HepG2 (cell line): ENCODE results near the gene COL18A1. TPM values are rescaled to one million over a fixed set of nuclear protein-coding genes. Genes with fewer than 3 reads are reported as not detected.

Source experiments
- AGO1 ChIP-seq: fragments of 200-400 bp; formaldehyde crosslinking; IDR thresholded peaks from 2 replicates; pipeline ENCODE4 v1.6.1; 2017; ENCODE audit warnings: mild to moderate bottlenecking, low read depth, low read length, moderate library complexity; ENCODE audit not compliant: poor library complexity, severe bottlenecking
- BRD4 ChIP-seq: sonication (generic); formaldehyde crosslinking; IDR thresholded peaks from 2 replicates; pipeline ENCODE4 v1.4.0; 2020; ENCODE audit warnings: missing genetic modification reagents
- CBX5 ChIP-seq: sonication (generic); formaldehyde crosslinking; IDR thresholded peaks from 2 replicates; pipeline ENCODE4 v1.4.0; 2020; ENCODE audit warnings: missing genetic modification reagents, borderline replicate concordance
- ELF1 ChIP-seq: sonication (generic); formaldehyde crosslinking; IDR thresholded peaks from 2 replicates; pipeline ENCODE4 v1.4.0; 2020; ENCODE audit warnings: missing genetic modification reagents
- HNRNPL ChIP-seq: fragments of 200-400 bp; formaldehyde crosslinking; IDR thresholded peaks from 2 replicates; pipeline ENCODE4 v1.6.1; 2017; ENCODE audit warnings: mild to moderate bottlenecking, low read depth, low read length
- HNRNPLL ChIP-seq: fragments of 200-400 bp; formaldehyde crosslinking; IDR thresholded peaks from 2 replicates; pipeline ENCODE4 v1.6.1; 2017; ENCODE audit warnings: mild to moderate bottlenecking, low read depth, low read length; ENCODE audit not compliant: poor library complexity, severe bottlenecking
- JUND ChIP-seq: sonication (generic); formaldehyde crosslinking; IDR thresholded peaks from 2 replicates; pipeline ENCODE4 v1.8.0; 2022; ENCODE audit warnings: mild to moderate bottlenecking, missing genetic modification reagents
- KDM2A ChIP-seq: sonication (generic); formaldehyde crosslinking; IDR thresholded peaks from 2 replicates; pipeline ENCODE4 v1.4.0; 2020; ENCODE audit warnings: low read depth, missing genetic modification reagents, borderline replicate concordance
- MTF2 ChIP-seq: sonication (generic); formaldehyde crosslinking; IDR thresholded peaks from 2 replicates; pipeline ENCODE4 v1.5.0; 2020; ENCODE audit warnings: missing genetic modification reagents, borderline replicate concordance
- NFIB ChIP-seq: sonication (generic); formaldehyde crosslinking; IDR thresholded peaks from 2 replicates; pipeline ENCODE4 v1.9.0; 2021; ENCODE audit warnings: missing genetic modification reagents, mild to moderate bottlenecking, borderline replicate concordance
- POGZ ChIP-seq: sonication (generic); formaldehyde crosslinking; IDR thresholded peaks from 2 replicates; pipeline ENCODE4 v1.4.0; 2020; ENCODE audit warnings: mild to moderate bottlenecking, missing genetic modification reagents
- ZNF263 ChIP-seq: sonication (generic); formaldehyde crosslinking; IDR thresholded peaks from 2 replicates; pipeline ENCODE4 v1.4.0; 2020; ENCODE audit warnings: missing genetic modification reagents
- ZNF333 ChIP-seq: sonication (generic); formaldehyde crosslinking; IDR thresholded peaks from 2 replicates; pipeline ENCODE4 v1.4.0; 2020; ENCODE audit warnings: mild to moderate bottlenecking, missing genetic modification reagents, borderline replicate concordance
- ZNF343 ChIP-seq: sonication (generic); formaldehyde crosslinking; IDR thresholded peaks from 2 replicates; pipeline ENCODE4 v1.4.0; 2020; ENCODE audit warnings: mild to moderate bottlenecking, missing genetic modification reagents
- ZNF510 ChIP-seq: sonication (generic); formaldehyde crosslinking; IDR thresholded peaks from 2 replicates; pipeline ENCODE4 v1.4.0; 2020; ENCODE audit warnings: low read depth, mild to moderate bottlenecking, missing genetic modification reagents
- ZNF563 ChIP-seq: sonication (generic); formaldehyde crosslinking; IDR thresholded peaks from 2 replicates; pipeline ENCODE4 v1.8.0; 2022; ENCODE audit warnings: mild to moderate bottlenecking, moderate library complexity, missing genetic modification reagents
- ZNF564 ChIP-seq: sonication (generic); formaldehyde crosslinking; IDR thresholded peaks from 2 replicates; pipeline ENCODE4 v1.8.1; 2023; ENCODE audit warnings: mild to moderate bottlenecking, missing genetic modification reagents
- polyA plus RNA-seq, 8 experiments: library from polyadenylated mRNA; depleted of rRNA in 3 of 8; stranded (reverse) in 7 of 8; unstranded in 1 of 8; fragments of >200 nt; fragmentation: Illumina TruSeq in 4 of 8; extraction: Trizol in 4 of 8; gene quantifications; 2 replicates each; pipeline versions ENCODE4 v1.2.1 to v1.2.3, GENCODE V29; 2011 to 2016; ENCODE audit warnings: low read depth in 4 of 8, missing spikeins in 1 of 8, mixed read lengths in 1 of 8; ENCODE audit not compliant: insufficient read depth in 1 of 8
- total RNA-seq, 5 experiments: library from RNA; depleted of rRNA; stranded (reverse); fragments of >200 nt; fragmentation: Illumina TruSeq; extraction: Trizol; gene quantifications; 2 replicates each; pipeline ENCODE4 v1.2.3, GENCODE V29; 2016; ENCODE audit warnings: low read depth in 1 of 5
- TF ChIP-seq, protein P1 (sequence below): sonication (generic); formaldehyde crosslinking; IDR thresholded peaks from 2 replicates; pipeline ENCODE4 v1.8.0; 2022; ENCODE audit warnings: mild to moderate bottlenecking, missing genetic modification reagents; ENCODE audit not compliant: insufficient replicate concordance
- TF ChIP-seq, protein P2 (sequence below): sonication (generic); formaldehyde crosslinking; IDR thresholded peaks from 2 replicates; pipeline ENCODE4 v1.5.1; 2020; ENCODE audit warnings: mild to moderate bottlenecking, missing genetic modification reagents, moderate library complexity
- TF ChIP-seq, protein P3 (sequence below): sonication (generic); formaldehyde crosslinking; IDR thresholded peaks from 2 replicates; pipeline ENCODE4 v1.4.0; 2020; ENCODE audit warnings: missing genetic modification reagents
- TF ChIP-seq, protein P4 (sequence below): sonication (generic); formaldehyde crosslinking; IDR thresholded peaks from 2 replicates; pipeline ENCODE4 v1.4.0; 2020; ENCODE audit warnings: missing genetic modification reagents, mild to moderate bottlenecking, borderline replicate concordance

COL18A1 gene
- total and polyA plus RNA-seq, 2 of the 13 experiments (the other 11 are each of a cell fraction or from before 2014, with no cell fraction given) = 79.0 to 102 TPM

DNA sequence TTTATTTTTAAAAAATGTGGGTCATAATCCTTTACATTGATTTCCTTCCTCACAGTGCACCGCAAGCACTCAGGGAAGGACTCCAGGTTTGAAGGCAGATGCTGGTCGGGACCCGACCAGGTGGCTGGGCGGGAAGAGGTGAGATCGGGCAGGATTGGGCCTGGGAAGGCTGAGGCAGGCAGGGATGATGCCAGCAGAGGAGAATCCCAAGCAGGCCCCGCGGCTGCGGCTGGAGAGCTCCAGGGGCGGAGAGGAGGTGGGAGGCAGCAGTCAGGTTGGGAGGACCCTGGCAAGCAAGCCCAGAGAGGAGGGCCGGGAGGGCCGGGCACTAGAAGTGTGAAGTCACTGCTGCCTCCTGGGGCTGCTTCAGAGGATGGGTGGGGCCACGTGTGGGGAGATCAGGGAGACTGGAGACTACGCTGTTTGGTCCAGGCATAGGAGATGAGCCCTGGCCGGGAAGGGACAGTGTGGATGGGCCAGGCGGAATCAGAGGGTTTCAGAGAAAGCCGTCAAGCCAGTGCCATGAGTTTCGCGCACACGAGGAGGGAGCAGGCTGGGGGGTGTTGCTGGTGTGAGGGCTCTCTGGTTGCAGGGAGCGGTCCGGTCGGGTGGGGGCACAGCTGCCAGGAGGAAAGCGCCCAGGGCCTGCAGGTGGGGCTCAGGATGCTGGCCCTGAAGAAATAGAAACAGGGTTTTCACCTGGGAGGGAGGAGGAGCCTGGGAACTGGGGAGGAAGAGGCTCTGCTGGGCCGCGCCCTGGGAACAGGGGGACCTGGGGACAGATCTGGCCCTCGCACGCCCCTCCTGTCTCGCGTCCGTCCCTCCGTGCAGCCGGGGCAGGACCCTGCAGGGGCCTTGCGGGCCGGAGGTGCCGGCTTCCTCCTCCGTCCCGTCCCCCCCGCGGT lies 888 bp upstream of the COL18A1 start (continued):
- TF ChIP-seq, protein P1, sequence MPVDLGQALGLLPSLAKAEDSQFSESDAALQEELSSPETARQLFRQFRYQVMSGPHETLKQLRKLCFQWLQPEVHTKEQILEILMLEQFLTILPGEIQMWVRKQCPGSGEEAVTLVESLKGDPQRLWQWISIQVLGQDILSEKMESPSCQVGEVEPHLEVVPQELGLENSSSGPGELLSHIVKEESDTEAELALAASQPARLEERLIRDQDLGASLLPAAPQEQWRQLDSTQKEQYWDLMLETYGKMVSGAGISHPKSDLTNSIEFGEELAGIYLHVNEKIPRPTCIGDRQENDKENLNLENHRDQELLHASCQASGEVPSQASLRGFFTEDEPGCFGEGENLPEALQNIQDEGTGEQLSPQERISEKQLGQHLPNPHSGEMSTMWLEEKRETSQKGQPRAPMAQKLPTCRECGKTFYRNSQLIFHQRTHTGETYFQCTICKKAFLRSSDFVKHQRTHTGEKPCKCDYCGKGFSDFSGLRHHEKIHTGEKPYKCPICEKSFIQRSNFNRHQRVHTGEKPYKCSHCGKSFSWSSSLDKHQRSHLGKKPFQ (CRISPR knock-in tag) = peak; percentile 97
- TF ChIP-seq ZNF564 (CRISPR knock-in tag) = no peak
- TF ChIP-seq MTF2 = 0 out of 2 replicates have a peak, but pooled peaks have one; percentile 16
- TF ChIP-seq HNRNPL = 0 out of 2 replicates have a peak, but pooled peaks have one; percentile 50
- TF ChIP-seq NFIB = no peak
- no peak for TF ChIP-seq ZNF510 (CRISPR knock-in tag)
- TF ChIP-seq, protein P2, sequence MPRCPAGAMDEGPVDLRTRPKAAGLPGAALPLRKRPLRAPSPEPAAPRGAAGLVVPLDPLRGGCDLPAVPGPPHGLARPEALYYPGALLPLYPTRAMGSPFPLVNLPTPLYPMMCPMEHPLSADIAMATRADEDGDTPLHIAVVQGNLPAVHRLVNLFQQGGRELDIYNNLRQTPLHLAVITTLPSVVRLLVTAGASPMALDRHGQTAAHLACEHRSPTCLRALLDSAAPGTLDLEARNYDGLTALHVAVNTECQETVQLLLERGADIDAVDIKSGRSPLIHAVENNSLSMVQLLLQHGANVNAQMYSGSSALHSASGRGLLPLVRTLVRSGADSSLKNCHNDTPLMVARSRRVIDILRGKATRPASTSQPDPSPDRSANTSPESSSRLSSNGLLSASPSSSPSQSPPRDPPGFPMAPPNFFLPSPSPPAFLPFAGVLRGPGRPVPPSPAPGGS (CRISPR knock-in tag) = peak; percentile 28; the same call in 1 of the 2 replicates
- no peak for TF ChIP-seq ELF1 (CRISPR knock-in tag)
- peak; percentile 66 for TF ChIP-seq ZNF263
- no peak for TF ChIP-seq ZNF333 (CRISPR knock-in tag)
- TF ChIP-seq ZNF563 = peak; percentile 29; the same call in 1 of the 2 replicates
- no peak for TF ChIP-seq JUND (CRISPR knock-in tag)
- peak; percentile 10; the same call in 1 of the 2 replicates for TF ChIP-seq KDM2A (CRISPR knock-in tag)
- peak; percentile 63 for TF ChIP-seq AGO1
- no peak for TF ChIP-seq POGZ (CRISPR knock-in tag)
- TF ChIP-seq ZNF343 (CRISPR knock-in tag) = peak; percentile 61; the same call in 1 of the 2 replicates
- TF ChIP-seq BRD4 = 0 out of 2 replicates have a peak, but pooled peaks have one; percentile 26
- TF ChIP-seq, protein P3, sequence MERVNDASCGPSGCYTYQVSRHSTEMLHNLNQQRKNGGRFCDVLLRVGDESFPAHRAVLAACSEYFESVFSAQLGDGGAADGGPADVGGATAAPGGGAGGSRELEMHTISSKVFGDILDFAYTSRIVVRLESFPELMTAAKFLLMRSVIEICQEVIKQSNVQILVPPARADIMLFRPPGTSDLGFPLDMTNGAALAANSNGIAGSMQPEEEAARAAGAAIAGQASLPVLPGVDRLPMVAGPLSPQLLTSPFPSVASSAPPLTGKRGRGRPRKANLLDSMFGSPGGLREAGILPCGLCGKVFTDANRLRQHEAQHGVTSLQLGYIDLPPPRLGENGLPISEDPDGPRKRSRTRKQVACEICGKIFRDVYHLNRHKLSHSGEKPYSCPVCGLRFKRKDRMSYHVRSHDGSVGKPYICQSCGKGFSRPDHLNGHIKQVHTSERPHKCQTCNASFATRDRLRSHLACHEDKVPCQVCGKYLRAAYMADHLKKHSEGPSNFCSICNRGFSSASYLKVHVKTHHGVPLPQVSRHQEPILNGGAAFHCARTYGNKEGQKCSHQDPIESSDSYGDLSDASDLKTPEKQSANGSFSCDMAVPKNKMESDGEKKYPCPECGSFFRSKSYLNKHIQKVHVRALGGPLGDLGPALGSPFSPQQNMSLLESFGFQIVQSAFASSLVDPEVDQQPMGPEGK = peak; percentile 34; the same call in 1 of the 2 replicates
- TF ChIP-seq CBX5 = 0 out of 2 replicates have a peak, but pooled peaks have one; percentile 13
- TF ChIP-seq HNRNPLL = peak; percentile 19
- TF ChIP-seq, protein P4, sequence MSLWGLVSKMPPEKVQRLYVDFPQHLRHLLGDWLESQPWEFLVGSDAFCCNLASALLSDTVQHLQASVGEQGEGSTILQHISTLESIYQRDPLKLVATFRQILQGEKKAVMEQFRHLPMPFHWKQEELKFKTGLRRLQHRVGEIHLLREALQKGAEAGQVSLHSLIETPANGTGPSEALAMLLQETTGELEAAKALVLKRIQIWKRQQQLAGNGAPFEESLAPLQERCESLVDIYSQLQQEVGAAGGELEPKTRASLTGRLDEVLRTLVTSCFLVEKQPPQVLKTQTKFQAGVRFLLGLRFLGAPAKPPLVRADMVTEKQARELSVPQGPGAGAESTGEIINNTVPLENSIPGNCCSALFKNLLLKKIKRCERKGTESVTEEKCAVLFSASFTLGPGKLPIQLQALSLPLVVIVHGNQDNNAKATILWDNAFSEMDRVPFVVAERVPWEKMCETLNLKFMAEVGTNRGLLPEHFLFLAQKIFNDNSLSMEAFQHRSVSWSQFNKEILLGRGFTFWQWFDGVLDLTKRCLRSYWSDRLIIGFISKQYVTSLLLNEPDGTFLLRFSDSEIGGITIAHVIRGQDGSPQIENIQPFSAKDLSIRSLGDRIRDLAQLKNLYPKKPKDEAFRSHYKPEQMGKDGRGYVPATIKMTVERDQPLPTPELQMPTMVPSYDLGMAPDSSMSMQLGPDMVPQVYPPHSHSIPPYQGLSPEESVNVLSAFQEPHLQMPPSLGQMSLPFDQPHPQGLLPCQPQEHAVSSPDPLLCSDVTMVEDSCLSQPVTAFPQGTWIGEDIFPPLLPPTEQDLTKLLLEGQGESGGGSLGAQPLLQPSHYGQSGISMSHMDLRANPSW (CRISPR knock-in tag) = no peak
